ENCODE measurements around the gene TSSC4.

TSSC4 gene

DNA sequence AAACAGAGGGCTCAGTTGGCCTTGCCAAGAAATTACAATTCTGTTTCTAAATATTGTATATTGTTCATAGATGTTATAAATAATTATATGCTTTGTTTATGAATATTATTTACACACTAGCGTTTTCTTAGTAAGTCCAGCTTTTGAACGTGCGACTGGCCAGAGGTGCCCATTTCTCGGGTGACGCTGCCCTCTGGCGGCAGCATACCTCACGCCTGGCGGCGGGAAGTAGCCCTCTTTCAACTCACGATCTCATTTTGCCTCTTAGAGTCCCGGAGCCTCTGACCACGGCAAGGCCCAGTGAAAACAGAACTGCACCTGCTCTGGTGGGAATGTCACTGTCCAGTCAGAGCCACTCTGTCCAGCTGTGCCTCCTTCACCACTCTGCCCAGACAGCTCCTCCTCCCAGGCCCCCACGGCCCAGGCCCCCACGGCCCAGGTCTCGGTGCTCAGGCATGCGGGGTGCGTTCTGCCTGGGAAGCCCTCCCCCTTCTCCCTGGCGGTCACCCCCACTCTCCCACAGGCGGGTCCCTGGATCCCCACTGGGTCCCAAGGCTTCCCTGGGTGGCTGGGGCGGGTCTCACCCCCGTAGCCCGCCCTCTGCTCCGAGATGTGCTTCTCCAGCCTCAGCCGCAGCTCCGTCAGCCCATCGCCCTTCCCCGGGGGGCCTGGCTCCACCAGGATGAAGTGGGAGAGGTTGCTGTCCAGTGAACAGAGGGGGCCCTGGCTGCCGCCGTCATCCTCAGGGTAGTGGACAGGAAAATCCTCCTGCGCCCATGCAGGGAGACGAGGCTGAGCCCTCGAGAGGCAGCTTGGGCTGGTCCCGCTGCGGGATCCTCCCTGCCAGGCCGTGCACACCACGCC is 19.3 kb downstream of the TSSC4 start:
- DNase-seq, result peak; percentile 62

- DNase-seq, result peak; percentile 65
Measured at GRCh38 chr11:2420502-2421225, 20.1 kb downstream of the TSSC4 start.

GRCh38 chr11:2421226-2421994 is 20.9 kb downstream of the TSSC4 start:
- no peak for DNase-seq

- no peak for DNase-seq
Measured at GRCh38 chr11:2421996-2422395, 21.4 kb downstream of the TSSC4 start.

- no peak for DNase-seq
Measured at GRCh38 chr11:2422461-2423156, 22.1 kb downstream of the TSSC4 start.

GRCh38 chr11:2423157-2424025 is 22.8 kb downstream of the TSSC4 start:
- DNase-seq, result no peak

GRCh38 chr11:2424811-2425495 is 24.4 kb downstream of the TSSC4 start:
- no peak for DNase-seq

DNA sequence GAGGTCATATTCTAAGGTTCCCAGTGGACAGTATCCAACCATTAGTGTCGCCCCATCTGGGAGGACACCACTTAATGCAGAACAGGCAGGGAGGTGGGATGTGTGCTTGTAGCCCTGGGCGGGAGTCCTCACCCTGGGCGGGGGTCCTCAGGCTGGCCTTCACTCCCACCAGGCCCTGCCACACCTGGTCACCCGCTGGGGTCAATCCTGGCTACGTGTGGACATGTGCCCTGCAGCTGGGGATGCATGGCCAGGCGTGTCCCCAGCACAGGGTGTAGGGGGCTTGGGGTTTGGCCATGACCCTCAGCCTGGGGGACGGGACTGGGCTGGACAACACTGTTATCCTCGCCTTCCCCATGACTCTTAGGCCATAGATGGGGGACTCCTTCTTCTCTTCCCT is 25.0 kb downstream of the TSSC4 start:
- no peak for DNase-seq

DNA sequence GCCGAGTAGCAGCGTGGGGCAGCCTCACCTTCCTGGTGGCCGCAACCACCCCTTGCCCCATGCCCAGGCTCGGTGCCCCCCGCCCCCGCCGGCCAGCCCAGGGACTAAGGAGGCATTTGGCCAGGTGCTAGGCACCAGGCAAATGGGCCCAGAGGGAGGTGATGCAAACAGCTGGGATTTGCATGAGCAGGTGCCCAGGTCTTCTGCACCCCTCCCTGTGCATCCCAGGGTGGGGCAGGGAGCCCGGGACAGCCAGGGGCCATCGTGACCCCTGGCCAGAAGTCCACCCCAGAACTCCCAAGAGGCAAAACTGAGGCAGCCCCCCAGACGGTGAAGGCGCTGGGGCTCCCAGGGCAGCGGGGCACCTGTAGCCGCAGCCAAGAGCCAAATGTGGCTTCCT is 25.7 kb downstream of the TSSC4 start:
- no peak for DNase-seq

DNA sequence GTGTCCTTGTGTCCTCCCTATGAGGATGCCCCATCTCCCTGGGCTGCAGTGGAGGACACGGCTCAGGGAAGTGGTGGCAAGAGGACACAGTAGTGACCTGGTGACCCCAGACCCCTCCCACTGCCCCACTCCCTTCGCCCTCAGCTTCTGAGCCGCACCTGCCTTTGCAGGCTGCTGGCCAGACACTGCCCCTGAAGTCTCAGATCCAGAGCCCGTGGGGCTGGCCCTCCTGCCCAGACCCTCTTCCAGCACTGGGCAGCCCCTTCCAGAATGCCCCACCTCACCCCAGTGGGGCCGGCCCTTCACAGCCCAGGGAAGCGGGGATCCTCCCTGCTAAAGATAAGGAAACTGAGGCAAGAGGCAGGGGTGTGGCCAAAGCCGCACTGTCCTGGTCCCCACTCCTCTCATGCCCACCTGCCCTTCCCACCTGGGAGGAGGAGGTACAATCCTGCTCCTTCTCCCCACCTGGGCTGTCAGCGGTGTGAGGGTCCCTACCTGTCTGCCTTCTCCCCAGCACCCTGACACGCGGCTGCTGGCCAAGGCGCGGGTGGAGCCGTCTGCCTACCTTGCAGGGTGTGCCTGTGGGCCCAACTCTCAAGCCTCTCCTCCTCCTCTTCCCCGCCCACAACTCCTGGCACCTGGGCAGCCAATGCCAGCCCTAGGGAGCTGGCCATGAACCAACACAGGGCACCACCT is 26.4 kb downstream of the TSSC4 start:
- DNase-seq, result no peak

DNA sequence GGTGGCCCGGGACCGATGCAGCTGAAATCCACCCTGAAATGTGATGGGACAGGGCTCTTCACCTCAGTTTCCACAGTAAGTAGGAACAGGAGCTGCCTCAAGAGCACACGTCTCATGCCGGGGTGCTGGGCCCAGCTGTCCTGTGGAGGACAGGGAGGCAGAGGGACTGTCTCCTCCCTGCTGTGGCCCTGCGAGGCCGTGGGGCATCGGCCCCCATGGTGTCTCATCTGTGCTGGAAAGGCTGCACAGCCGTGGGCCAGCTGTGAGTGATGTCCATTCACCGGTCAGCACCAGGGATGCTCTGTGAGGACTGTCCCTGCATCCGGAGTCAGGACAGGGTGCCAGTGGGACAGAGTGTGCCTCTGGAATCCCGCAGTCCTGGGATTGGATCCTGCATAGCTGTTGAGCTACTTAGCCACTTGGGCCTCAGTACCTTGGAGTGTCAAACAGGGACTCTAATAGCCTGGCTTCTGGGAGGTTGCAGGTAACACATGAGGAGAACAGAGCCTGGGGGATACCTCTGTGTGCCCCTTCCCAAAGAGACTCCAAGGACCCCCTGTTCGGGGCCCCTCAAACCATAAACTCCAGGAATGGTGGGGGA is 27.3 kb downstream of the TSSC4 start:
- no peak for DNase-seq

DNA sequence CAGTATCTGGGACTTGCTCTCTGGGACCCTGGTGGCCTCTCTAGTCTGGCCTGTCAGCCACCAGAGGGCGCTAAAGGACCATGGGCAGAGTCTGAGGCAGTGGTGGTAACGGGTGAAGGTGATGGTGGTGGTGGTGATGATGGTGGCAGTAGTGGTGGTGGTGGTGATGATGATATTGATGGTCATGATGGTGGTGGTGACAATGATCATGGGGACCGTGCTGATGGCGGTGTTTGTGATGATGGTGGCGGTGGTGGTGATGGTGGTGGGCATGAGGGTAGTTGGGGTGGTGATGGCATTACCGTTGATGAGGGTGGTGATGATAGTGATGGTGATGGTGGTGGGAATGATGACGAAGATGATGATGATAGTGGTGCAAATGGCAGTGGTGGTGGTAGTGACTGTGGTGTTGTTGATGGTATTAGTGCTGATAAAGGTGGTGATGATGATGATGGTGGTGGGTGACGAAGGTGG is 27.8 kb downstream of the TSSC4 start:
- DNase-seq, result peak; percentile 12

DNA sequence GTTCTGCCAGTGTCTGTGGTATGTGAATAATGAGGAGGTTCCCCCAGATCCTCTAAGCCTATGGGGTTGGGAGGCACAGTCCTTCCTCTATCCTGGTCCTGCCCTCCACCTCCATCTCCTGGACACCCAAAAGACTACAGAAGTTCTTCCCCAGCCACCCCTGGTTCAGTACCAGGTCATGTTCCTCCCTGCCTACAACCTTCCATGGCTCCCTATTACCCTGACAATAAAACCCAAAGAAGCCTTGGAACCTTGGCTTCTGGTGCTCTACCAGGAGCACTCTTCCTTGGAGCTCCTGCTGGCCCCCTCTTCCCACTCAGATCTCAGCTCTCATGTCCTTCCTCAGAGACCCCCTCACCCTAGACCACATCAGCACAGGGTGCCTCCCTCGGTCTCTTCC is 30.8 kb downstream of the TSSC4 start:
- DNase-seq, result no peak

DNA sequence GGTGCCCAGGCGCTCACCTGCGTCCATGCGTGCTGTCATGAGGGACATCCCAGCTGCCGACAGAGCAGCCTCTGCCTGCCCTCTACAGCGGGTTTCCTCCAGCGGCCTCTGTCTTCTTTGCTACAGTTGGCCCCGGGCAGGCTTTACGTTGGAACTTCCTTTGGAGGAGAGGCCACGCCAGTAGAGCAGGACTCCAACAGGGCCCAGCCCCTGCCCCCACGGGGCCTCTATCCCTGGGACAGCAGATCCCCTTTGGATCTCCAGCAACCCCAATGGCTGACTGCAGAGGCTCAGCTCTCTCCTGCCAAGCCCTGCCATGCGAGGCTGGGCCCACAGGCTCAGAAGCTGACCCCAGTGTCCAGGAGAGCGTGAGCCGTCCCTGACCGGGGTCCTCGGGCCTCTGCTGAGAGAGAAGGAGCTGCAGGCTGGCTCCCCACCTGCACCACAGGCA is 31.6 kb downstream of the TSSC4 start:
- DNase-seq, result no peak

GRCh38 chr11:2432628-2433071 is 32.1 kb downstream of the TSSC4 start:
- DNase-seq, result no peak

DNA sequence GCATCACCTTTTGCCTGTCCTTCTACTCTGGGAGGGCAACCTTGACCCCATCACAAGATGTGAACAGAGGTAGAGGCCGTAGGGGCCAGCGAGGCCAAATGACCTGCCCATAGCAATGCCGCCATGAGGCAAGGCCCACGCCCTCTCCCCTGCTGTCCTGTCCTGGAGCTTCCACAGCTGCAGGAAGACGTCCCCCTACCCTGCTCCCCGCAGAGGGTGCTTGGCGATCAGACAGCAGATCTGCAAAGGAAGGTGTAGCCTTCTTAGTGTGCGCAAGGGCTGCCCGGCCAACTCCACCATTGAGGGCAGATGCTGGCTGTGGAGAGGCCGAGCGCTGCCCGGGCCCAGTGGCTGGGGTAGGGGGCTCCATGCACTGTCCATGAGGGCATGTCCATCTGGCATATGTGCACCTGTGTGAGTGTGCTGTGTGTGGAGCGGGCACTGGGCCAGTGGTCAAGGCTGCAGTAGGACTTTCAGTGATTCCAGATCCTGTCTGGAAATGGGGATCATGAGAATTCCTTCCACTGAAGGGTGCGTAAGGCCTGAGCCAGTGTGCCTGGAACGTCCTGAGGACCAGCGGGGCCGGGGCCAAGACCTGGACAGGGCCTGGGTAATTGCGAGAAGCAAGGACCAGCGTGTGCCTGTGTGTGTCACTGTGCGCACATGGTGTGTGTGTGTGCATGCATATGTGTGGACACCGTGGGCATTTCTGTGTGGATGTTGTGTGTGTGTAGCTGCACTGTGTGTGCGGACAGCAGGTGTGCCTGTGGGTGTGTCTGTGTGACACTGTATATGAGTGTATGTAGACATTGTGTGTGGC is 32.8 kb downstream of the TSSC4 start:
- no peak for DNase-seq

DNA sequence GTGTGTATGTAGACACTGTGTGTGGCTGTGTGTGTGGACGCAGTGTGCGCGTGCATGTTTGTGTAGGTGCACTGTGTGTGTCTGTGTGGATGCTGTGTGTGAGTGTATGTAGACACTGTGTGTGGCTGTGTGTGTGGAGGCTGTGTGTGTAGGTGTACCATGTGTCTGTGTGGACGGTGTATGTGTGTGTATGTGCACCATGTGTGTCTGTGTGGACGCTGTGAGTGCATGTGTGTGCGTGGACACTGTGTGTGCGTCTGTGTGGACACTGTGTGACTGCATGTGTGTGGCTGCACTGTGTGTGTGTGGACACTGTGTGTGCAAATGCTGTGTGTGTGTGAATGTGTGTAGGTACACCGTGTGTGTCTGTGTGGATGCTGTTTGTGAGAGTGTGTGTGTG is 33.5 kb downstream of the TSSC4 start:
- DNase-seq, result no peak

GRCh38 chr11:2434506-2435255 is 34.1 kb downstream of the TSSC4 start:
- DNase-seq, result no peak
